Neural progenitor cell (in vitro differentiated cells): ENCODE data around the gene MPP1.

Source experiments
- EZH2 ChIP-seq: fragments of 200-600 bp; sonication (generic); IDR thresholded peaks from 2 replicates; pipeline ENCODE4 v1.6.1; 2017; ENCODE audit warnings: antibody characterized with exemption, mild to moderate bottlenecking, moderate library complexity
- EZH2phosphoT487 ChIP-seq: fragments of 200-600 bp; sonication (generic); IDR thresholded peaks from 2 replicates; pipeline ENCODE4 v1.6.1; 2017; ENCODE audit warnings: antibody characterized with exemption
- TF ChIP-seq, protein P1 (sequence below): fragments of 200-600 bp; sonication (generic); IDR thresholded peaks from 2 replicates; pipeline ENCODE4 v1.5.1; 2017; ENCODE audit warnings: antibody characterized with exemption, mild to moderate bottlenecking

DNA sequence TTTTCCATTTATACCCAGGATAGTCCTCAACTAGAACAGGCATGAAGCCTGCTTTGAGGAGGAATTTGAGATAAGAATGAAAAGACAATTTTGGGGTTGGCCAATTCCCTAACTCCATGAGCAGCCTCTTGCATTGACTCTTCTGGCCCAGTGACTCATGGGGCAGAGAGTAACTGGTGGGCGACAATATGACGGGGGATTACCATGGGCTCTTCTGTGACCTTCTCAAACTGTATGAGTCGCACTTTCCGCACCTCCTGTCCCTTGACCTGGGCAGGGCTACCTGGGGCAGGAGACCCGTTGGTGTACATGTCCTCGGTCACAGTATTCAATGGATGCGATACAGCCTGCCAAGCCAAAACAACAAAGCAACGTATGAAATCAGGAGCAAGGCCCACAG, 13.3 kb downstream of the MPP1 start:
- TF ChIP-seq EZH2 (no peak), EZH2phosphoT487 (no peak)
- TF ChIP-seq, protein P1, sequence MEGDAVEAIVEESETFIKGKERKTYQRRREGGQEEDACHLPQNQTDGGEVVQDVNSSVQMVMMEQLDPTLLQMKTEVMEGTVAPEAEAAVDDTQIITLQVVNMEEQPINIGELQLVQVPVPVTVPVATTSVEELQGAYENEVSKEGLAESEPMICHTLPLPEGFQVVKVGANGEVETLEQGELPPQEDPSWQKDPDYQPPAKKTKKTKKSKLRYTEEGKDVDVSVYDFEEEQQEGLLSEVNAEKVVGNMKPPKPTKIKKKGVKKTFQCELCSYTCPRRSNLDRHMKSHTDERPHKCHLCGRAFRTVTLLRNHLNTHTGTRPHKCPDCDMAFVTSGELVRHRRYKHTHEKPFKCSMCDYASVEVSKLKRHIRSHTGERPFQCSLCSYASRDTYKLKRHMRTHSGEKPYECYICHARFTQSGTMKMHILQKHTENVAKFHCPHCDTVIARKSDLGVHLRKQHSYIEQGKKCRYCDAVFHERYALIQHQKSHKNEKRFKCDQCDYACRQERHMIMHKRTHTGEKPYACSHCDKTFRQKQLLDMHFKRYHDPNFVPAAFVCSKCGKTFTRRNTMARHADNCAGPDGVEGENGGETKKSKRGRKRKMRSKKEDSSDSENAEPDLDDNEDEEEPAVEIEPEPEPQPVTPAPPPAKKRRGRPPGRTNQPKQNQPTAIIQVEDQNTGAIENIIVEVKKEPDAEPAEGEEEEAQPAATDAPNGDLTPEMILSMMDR: no peak
